Stimulated activated CD4-positive, alpha-beta T cell treated with anti-CD3 and anti-CD28 coated beads, Interleukin-12 subunit alpha, Interleukin-12 subunit beta, amount 100 ng/mL, for 48 hours (primary cell): ENCODE data around the gene ZFAND6.
"Not testable (repeated sequence)": the region's sequence is repeated elsewhere in the genome, so short reads cannot be mapped to it uniquely, and the experiment has no call there.

Source experiments
- DNase-seq, 3 donors: peaks; one replicate each; pipeline ENCODE4 v3.0.0-alpha.2; 2020; ENCODE audit warnings: low read depth in 2 of 3, low spot score in 1 of 3

ZFAND6 gene

GRCh38 chr15:80058851-80059785 lies at the start of gene ZFAND6:
Gene ZFAND6 (plus strand): TSS chr15:80059676. CDS start chr15:80120345, 60,669 bp downstream.
- DNase-seq, result peak; percentile 87 to 96 (median 91)

- no peak for DNase-seq
These were observed 49.3 kb upstream of the ZFAND6 start for GRCh38 chr15:80010131-80010673.

GRCh38 chr15:80011041-80011523 lies 48.4 kb upstream of the ZFAND6 start:
- not testable (repeated sequence) for DNase-seq

GRCh38 chr15:80011596-80011995 lies 47.9 kb upstream of the ZFAND6 start:
- no peak for DNase-seq

- no peak for DNase-seq
These were observed 47.3 kb upstream of the ZFAND6 start for GRCh38 chr15:80012060-80012726.

- DNase-seq, result not testable (repeated sequence)
These were observed 45.3 kb upstream of the ZFAND6 start for GRCh38 chr15:80014186-80014585.

- DNase-seq, result no peak
These were observed 44.3 kb upstream of the ZFAND6 start for GRCh38 chr15:80015156-80015555.

GRCh38 chr15:80016506-80016905 lies 43.0 kb upstream of the ZFAND6 start:
- DNase-seq, result not testable (repeated sequence)

- DNase-seq, result not testable (repeated sequence)
These were observed 42.3 kb upstream of the ZFAND6 start for GRCh38 chr15:80017139-80017538.

GRCh38 chr15:80019168-80019745 lies 40.2 kb upstream of the ZFAND6 start:
- DNase-seq, result no peak

- DNase-seq, result not testable (repeated sequence)
These were observed 39.3 kb upstream of the ZFAND6 start for GRCh38 chr15:80020149-80020548.

GRCh38 chr15:80020731-80021130 lies 38.7 kb upstream of the ZFAND6 start:
- no peak for DNase-seq

GRCh38 chr15:80026310-80026709 lies 33.2 kb upstream of the ZFAND6 start:
- no peak for DNase-seq

GRCh38 chr15:80026754-80027153 lies 32.7 kb upstream of the ZFAND6 start:
- DNase-seq, result no peak

- DNase-seq, result no peak
These were observed 30.5 kb upstream of the ZFAND6 start for GRCh38 chr15:80028937-80029336.

GRCh38 chr15:80031841-80032240 lies 27.6 kb upstream of the ZFAND6 start:
- no peak for DNase-seq

- DNase-seq, result no peak
These were observed 24.8 kb upstream of the ZFAND6 start for GRCh38 chr15:80034629-80035028.

- no peak for DNase-seq
These were observed 23.4 kb upstream of the ZFAND6 start for GRCh38 chr15:80036071-80036470.

GRCh38 chr15:80041494-80042253 lies 17.8 kb upstream of the ZFAND6 start:
- DNase-seq, result no peak

GRCh38 chr15:80042568-80042967 lies 16.9 kb upstream of the ZFAND6 start:
- no peak for DNase-seq

GRCh38 chr15:80045219-80045618 lies 14.3 kb upstream of the ZFAND6 start:
- not testable (repeated sequence) for DNase-seq
